ENCODE measurements around the gene RBM18. TPM values are rescaled to one million over a fixed set of nuclear protein-coding genes. Genes with fewer than 3 reads are reported as not detected.

The RBM18 gene
- total RNA-seq (2022; extraction: Qiagen RNA extraction) = 12.8 to 25.3 TPM (median 22.4 TPM) in 5 replicates

GRCh38 chr9:122264360-122265148 lies at the start of gene RBM18, which contains the start of gene MRRF:
Gene RBM18 (minus strand): TSS chr9:122264840. CDS start chr9:122261492, 3,348 bp downstream.
Gene MRRF (plus strand): TSS chr9:122264882. CDS start chr9:122270892, 6,010 bp downstream.

GRCh38 chr9:122228568-122229484 lies 35.8 kb downstream of the RBM18 start, which contains the start of gene LHX6:
Gene LHX6 (minus strand): TSS chr9:122228957. CDS start chr9:122228740, 217 bp downstream.

Other genes with a start within 250 kb of the RBM18 start
- gene TTLL11, start 171.5 kb downstream of the RBM18 start, total RNA-seq (2022; extraction: Qiagen RNA extraction) = 4.1 to 5.4 TPM (median 4.9 TPM) in 5 replicates
- gene NDUFA8, start 105.1 kb downstream of the RBM18 start, total RNA-seq (2022; extraction: Qiagen RNA extraction) = 105 to 126 TPM (median 117 TPM) in 5 replicates
- gene MORN5, start 104.9 kb downstream of the RBM18 start, total RNA-seq (2022; extraction: Qiagen RNA extraction) = not detected in 5 replicates
- gene LHX6, start 35.9 kb downstream of the RBM18 start, total RNA-seq (2022; extraction: Qiagen RNA extraction) = 2.4 to 3.2 TPM (median 2.6 TPM) in 5 replicates
- gene MRRF, start within 50 bp of the RBM18 start, total RNA-seq (2022; extraction: Qiagen RNA extraction) = 61.5 to 76.3 TPM (median 69.0 TPM) in 5 replicates
- 1.5 to 1.8 TPM (median 1.5 TPM) in 5 replicates for gene PTGS1, start 106.2 kb upstream of the RBM18 start, total RNA-seq (2022; extraction: Qiagen RNA extraction)
- not detected in 5 replicates for gene OR1J1, start 213.1 kb upstream of the RBM18 start, total RNA-seq (2022; extraction: Qiagen RNA extraction)
- gene OR1J2, start 246.0 kb upstream of the RBM18 start, total RNA-seq (2022; extraction: Qiagen RNA extraction) = not detected in 5 replicates